ENCODE results near the gene CBX2. TPM values are rescaled to one million over a fixed set of nuclear protein-coding genes. Genes with fewer than 3 reads are reported as not detected.
"Not testable (repeated sequence)": the region's sequence is repeated elsewhere in the genome, so short reads cannot be mapped to it uniquely, and the experiment has no call there.

The CBX2 gene
- total RNA-seq, 1 donor from 2014 or later = 3.8 TPM

DNA sequence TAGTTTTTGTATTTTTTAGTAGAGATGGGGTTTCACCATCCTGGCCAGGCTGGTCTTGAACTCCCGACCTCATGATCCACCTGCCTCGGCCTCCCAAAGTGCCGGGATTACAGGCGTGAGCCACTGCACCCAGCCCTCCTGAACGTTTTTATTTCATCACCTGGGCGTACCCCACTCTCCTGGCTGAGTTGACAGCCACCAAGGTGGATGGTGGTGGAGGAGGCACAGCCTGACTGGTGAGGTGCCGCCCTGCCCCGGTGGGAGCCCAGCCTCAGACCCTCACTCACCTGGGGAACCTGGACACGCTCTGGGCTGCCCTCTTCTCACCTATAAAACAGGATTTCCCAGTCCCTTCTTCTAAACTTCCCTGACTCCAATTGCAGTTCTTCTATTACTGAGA lies 5.2 kb upstream of the CBX2 start:
- ATAC-seq = not testable (repeated sequence)

DNA sequence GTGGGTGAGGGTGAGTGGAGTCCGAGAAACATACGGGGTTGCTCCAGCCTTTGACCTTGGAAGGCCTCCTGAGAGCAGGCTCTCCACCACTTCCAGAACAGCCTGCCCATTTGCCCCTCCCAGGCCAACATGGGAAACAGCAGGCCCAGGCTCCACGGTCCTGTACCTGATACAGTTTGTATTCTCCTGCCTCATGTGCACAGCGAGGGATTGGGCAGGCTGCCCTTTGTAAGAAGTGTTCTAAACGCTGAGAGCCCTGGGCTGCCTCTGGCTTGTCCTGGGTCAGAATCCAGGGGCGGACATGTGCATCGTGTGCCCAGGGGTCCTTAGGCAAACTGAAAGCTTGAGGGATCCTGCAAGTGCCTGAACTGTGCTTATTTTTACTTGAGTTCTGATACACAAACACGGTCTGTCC lies 3.4 kb upstream of the CBX2 start:
- ATAC-seq = no peak

- ATAC-seq = no peak
Observed at GRCh38 chr17:79775632-79776031, 2.3 kb upstream of the CBX2 start.

DNA sequence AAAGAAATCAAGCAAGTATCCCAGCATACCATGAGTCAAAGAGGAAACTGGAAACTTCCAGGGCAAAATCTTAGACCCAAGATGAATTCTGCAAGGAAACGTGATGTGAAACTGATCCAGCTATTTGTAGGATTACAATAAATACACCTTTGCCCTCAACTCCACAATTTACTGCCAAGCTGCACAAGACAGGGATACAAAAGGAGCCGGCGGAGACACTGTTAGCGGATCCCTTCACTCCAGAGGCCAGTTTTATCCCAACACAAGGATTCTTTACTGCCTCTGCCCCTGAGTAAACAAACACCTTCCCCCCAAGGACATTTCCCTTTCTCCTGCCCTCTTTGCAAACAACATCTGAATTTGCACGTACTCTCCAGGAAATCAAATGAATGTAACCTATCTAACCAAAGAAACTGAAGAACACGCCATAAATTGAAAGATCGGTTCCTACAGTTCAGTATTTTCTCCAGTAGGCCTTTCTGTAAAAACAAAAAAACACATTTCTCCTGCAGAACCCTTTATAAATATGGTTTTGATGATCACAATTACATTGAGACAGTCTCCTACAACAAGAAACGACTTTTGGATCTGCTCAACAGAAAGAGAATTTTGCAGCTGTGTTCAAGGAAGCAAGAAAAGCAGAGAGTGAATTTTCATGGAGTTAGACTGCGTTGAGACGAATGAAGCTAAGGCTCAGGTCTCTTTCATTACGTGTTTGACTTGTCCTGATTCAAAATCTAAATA lies 1.4 kb upstream of the CBX2 start:
- ATAC-seq = no peak

DNA sequence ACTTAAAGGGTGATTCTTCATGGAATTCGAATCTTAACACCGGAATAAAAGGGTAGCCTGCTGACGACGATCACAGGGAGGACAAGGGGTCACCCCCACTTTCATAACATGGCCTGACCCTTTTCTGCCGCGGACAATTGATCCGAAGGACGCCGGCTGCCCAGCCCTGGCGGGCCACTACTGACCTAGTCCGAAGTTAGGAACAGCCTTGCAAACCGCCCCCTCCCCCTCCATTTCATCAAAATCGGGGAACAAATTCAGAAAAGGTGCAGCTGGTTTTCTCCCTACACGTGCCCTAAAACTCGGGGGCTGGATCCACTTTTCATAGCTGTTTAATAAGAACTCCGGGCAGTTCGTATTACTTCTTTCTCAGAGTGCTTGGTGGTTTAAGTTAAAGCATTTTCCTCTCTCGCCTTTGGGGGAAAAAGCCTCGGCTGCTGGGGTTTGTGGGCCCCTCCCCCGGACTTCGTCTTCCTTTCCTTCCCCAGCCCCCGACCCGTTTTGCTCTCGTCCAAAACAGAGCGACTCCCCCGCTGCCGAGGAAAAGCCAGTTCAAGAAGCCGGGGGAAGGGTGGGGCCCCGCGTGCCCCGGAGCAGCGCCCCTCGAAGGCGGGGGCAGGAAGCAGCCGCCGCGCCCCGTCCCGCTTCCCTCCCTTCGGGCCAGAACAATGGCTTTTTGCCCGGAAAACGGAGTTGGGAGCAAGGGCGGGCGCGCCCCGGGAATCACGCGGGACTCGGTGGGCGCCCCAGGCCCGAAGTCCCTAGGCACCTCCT lies 641 bp upstream of the CBX2 start:
- ATAC-seq = peak; percentile 29

DNA sequence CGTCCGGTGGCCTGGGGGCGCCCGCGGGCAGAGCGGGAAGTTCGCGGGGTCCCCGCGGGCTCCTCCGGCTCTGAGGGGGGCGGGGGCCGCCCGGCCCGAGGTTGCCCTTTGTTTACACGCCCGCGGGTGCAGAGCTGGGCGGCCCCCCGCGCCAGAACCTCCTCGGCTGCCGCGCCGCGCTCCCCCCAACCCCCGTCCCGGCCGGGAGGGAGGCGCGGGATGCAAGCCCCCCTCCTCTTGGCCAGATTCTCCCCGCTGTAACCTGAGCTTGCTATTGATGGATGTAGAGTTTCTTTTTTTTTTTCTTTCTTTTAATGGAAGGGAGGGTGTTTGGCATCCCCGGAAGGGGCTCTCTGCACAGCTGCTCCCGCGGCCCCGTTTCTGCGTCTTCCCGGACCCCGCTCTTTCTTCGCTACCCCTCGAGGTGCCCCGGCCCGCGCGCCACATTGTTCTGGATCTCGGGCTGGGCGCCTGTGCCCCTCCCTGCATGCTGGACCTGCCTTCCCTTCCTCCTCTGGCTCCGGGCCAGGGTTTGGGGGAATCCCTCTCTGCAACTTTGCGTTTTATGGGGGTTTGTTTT lies 646 bp downstream of the CBX2 start:
- ATAC-seq = peak; percentile 5

GRCh38 chr17:79779084-79779529 lies 1.2 kb downstream of the CBX2 start:
- ATAC-seq = peak; percentile 7

GRCh38 chr17:79779661-79780365 lies 1.9 kb downstream of the CBX2 start:
- ATAC-seq = peak; percentile 52

DNA sequence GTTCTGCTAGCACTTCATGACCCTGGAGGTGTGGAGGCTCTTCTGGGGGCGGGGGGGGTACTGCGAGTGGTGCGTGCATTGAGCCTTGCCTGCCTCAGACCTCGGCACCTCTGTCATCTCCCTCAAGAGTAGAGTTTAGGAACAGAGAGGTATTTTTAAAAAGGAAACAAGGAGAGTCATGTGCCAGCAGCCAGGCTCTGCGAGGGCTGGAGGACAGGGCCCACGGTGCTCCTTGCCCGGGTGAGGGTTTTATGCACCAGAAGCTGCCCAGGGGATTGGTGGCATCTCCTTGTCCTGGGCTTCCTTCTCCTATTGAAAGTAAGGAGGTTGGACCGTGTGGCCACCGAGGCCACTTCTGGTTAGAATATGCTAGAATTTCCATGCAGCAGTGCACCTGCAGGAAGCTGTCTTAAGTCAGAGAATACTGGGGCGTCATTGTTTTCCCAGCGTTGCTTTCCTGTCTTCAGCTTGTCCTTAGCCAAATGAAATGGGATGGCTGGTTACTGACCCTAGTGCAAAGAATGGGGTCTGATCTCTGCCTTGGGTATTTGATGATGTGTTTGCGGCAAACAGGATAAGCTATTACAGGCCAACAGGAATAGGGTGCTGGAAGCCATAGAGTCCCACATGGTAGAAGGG lies 3.2 kb downstream of the CBX2 start:
- no peak for ATAC-seq

DNA sequence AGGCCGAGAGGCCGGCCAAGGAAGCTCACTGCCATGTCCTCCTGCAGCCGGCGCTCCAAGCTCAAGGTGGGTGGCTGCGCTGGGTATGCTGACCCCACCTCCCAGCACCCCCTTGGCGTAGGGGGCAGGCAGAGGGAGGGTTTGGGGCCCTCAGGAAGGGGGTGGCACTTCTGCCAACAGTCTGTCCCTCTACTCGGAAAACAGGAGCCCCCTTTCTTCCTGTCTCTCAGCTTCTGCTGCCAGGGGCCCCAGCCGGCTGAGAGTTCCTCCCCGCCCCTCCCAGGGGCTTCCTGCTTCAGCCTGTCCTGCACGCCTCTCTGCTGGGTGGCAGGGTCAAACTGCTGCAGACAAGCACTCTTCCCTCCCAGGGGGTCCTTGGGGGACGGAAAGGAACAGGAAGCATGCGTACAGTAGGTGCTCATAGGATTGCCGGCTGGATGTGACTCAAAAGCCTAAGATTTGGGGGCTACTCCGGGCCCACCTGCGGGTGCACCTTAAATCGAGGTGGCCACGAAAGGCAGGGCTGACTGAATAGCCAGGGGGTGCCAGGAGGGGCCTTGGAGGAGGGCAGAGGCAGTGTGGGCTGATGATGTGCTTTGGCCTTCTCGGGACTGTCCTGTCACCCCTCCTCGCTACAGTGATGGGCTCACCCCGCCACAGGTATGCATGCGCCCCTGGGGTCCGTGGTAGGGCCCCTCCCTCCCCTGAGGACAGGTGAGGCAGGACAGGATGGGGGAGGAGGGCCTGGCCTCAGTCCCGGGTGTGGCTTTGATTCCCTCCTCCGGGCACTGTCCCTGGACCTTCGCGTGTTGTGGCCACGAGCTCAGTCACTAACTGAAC lies 4.0 kb downstream of the CBX2 start:
- ATAC-seq = no peak

GRCh38 chr17:79783891-79784290 lies 5.9 kb downstream of the CBX2 start:
- ATAC-seq = no peak

- no peak for ATAC-seq
Observed at GRCh38 chr17:79784353-79785016, 6.5 kb downstream of the CBX2 start.

DNA sequence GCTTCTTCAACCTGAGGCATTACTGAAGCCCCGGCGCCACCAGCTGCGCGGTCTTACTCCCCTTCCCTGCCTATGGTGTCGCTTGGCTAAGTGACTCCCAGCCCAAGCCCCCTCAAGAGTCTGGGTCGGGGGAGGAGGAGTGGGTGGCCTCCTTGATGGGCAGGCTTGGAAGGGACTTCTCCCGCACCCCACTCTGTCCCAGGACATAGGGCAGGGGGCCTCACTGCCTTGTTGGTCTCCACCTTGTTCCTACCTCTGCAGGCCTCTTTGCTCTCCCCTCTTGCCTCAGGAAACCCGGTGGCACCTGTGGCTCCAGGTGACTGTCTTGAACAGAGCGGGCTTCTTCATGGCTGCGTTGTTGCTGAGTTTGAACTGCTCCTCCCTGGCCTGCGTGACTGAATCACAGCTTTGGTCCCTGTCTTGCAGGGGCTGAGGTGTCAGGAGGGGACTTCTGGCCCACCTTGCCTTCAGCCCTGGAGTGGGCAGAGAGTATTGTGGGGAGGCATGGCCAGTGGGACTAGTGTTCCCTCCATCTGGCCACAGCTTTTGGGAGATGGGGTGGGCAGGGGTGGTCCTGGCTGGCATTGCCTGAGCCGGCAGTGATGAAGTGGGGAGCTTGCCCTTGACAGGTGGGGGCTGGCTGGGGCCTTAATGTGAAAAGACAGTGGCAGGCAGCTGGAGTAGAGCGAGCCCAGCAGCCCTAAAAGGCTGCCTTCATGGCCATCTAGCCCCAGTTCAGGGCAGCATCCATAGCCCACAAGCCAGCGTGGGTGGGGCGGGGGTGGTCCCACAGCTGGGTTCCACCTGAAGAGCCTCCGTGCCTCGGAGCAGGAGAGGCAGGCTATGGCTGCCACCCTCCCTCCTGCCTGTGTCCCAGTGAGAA lies 7.3 kb downstream of the CBX2 start:
- ATAC-seq = no peak

DNA sequence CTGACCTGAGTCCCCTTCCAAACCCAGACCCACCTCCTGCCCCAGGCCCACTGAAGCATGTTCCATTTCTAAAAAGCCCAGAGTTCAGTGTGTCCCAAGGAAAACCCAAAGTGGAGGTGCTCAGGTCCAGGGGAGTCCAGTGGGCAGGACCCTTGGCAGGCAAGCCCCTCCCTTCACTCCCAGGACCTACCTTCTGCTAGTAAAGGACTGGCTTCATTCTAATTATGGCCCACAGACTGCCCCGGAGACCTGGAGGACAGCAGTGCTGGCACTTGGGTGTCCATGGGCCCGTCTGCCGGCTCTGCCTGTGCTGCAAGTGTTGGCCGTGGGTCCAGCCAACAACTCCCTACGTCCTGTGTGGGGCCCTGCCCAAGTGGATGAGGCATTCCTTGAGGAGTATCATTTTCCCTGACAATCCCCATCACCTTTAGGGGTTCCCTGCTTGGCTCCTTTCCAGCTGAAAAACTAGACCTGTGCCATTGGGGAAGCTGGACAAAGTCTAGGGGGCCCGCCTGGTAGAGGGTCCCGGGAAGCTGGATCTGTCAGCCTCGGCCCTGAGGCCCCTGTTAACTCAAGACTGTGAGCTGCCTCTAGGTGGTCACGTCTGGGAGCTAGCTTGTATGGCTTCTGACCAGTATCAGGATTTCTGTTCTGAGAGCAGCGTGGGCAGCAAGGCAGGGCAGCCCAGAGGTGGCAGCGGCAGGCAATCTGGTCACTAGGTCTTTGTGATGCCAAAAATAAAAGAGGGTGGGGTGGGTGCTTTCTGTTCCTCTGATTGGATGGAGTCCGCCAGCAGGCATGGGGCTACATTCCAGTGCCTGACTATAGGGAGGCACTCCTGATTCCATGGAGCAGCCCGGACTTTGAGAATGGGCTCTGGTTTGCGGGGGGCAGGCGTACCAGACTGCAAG lies 8.2 kb downstream of the CBX2 start:
- no peak for ATAC-seq

GRCh38 chr17:79786930-79787643 lies 9.1 kb downstream of the CBX2 start:
- no peak for ATAC-seq

DNA sequence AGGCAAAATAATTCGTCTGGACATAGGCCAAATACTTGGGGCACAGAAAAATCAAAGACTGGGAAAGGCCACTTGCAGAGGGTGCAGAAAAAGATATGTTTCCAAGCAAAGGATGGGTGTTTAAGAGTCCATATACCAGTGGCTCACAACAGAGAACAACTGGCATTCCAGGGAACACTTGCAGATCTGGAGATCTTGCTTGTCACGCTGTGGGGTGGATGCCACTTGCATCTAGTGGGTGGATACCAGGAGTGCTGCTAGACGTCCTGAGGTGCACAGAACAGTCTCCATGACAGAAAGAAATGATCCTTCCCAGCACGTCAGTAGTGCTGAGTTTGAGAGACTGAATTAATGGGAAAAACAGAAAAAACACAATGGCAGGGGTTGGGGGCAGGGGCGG lies 10.5 kb downstream of the CBX2 start:
- no peak for ATAC-seq

- no peak for ATAC-seq
Observed at GRCh38 chr17:79788989-79789942, 11.3 kb downstream of the CBX2 start.

Data from esophagus mucosa (tissue), 1 donor.